Kidney (tissue), 14 donors: Measurements from ENCODE around the gene DGKI. TPM values are rescaled to one million over a fixed set of nuclear protein-coding genes. Genes with fewer than 3 reads are reported as not detected.

Experiments
- DNase-seq, 5 donors: peaks; one replicate each; pipeline ENCODE4 v3.0.0-alpha.2; 2013 to 2020
- FAIRE-seq: peaks from 2 replicates; lab custom pipeline; 2012; peaks lifted over from hg19 to GRCh38; lab: Jason Lieb, UNC
- H3K27ac ChIP-seq, 2 donors: one replicate each; pipeline ENCODE4 v1.7.0; 2013; ENCODE audit warnings: low read depth in 2 of 2, low read length in 2 of 2, inconsistent platforms in 1 of 2
- H3K27me3 ChIP-seq: one replicate; pipeline ENCODE4 v1.7.1; 2013; ENCODE audit warnings: low read length, inconsistent platforms; ENCODE audit not compliant: control insufficient read depth, insufficient read depth
- H3K36me3 ChIP-seq, 3 donors: one replicate each; pipeline versions ENCODE4 v1.7.0 to v1.7.1; 2013; ENCODE audit warnings: low read length in 3 of 3, control low read depth in 1 of 3, inconsistent platforms in 1 of 3; ENCODE audit not compliant: insufficient read depth in 3 of 3, control insufficient read depth in 2 of 3
- H3K4me1 ChIP-seq, 3 donors: one replicate each; pipeline versions ENCODE4 v1.7.0 to v1.7.1; 2013; ENCODE audit warnings: low read length in 3 of 3, inconsistent platforms in 1 of 3, low read depth in 1 of 3; ENCODE audit not compliant: control insufficient read depth in 2 of 3, insufficient read depth in 2 of 3
- H3K4me3 ChIP-seq, 3 donors: one replicate each; pipeline versions ENCODE4 v1.7.0 to v1.8.1; 2013; ENCODE audit warnings: low read length in 3 of 3, control low read depth in 1 of 3, inconsistent platforms in 1 of 3
- H3K9ac ChIP-seq, 3 donors: one replicate each; pipeline versions ENCODE4 v1.7.0 to v1.7.1; 2013; ENCODE audit warnings: low read length in 3 of 3, control low read depth in 1 of 3, inconsistent platforms in 1 of 3
- H3K9me3 ChIP-seq, 3 donors: one replicate each; pipeline versions ENCODE4 v1.7.0 to v1.7.1; 2013; ENCODE audit warnings: low read length in 3 of 3, control low read depth in 1 of 3, inconsistent platforms in 1 of 3; ENCODE audit not compliant: control insufficient read depth in 2 of 3, insufficient read depth in 1 of 3
- intact Hi-C: fragments of 100-400 bp; cut with DNase I; formaldehyde crosslinking; loops from one replicate; pipeline ENCODE4 v1.11.1; 2022
- polyA plus RNA-seq: library from polyadenylated mRNA; stranded (reverse); fragments of 350-450 nt; fragmentation: Illumina TruSeq; extraction: RNeasy Lipid Tissue Mini Kit (QIAGEN cat#74804); gene quantifications from one replicate; pipeline ENCODE4 v1.2.3, GENCODE V29; 2014; ENCODE audit warnings: low read depth, low replicate concordance; ENCODE audit not compliant: insufficient read depth
- total RNA-seq: library from RNA; stranded (reverse); fragmentation: NEBNext Ultra II Directional; extraction: Animal tissue kit (Norgen Biotek cat#: 25700); gene quantifications from one replicate; pipeline ENCODE4 v1.2.1, GENCODE V29; 2021
- TF ChIP-seq, protein P1 (sequence below): IDR thresholded peaks from 3 replicates; pipeline ENCODE4 v1.5.1; 2012; ENCODE audit warnings: mild to moderate bottlenecking, moderate library complexity, borderline replicate concordance; ENCODE audit not compliant: insufficient read depth; ENCODE audit errors: extremely low read depth
- donor health status: control.
- donor health status: control.
- donor health status: control.
- donor health status: control.
- donor health status: control.
- donor health status: DM: yes; HTN: yes; CAD: no.
- donor health status: Normal renal cell carcinoma (clear cell type).

Gene DGKI
- total and polyA plus RNA-seq, 2 donors from 2014 or later: 1.3 to 2.5 TPM

DNA sequence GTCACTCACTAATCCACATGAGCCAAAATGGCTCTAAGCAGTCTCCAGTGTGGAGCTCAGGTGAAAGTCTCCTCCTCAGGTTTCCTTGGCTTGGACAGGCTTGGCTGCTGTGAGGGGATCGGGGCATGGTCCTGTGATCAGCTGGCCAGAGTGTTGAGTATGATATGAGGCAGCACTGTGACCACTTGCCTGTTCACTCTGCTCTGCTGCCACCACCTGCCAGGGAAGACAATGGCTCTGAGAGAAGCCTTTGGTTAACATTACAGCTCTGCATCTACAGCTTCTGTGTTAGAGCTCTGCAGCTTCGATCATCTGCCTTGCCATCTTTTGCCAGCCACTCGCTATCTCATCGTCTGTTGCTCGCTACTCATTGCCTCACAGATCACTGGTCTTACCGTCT lies 483.1 kb downstream of the DGKI start:
- no peak overlapping the region for H3K9ac ChIP-seq
- FAIRE-seq: no peak

DNA sequence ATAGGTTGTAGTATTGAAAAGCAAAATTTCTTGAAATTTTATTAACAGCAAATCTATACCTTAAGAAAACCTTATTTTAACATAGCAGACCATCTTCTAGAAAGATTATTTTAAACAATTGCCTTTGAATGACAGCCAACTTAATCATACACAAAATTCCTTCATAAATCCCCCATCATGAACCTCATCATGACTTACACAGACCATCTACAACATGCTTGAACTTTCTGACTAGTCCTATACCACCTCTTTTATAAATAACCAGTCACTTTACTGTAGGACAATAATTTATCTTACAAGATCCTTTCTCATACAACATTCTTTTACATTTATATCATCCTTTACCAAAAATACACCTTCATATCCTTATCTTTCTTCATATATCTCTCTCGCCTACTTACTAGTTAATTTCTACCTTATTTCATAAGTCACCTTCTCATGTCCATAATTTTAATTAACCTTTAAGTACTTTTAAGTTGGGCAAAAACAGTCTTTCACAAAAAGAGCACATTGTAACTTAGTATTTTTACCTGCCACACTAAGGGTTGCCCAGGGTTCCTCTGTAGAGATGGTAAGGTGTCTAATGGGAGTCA lies 486.6 kb downstream of the DGKI start:
- no peaks in the 10 kb centered on the region for H3K4me1 ChIP-seq
- no peak overlapping the region for H3K4me3 ChIP-seq
- peaks cover 1 to 17% (median 2%) of the 10 kb centered on the region in 3 donors for H3K9me3 ChIP-seq
- DNase-seq (no peak), FAIRE-seq (no peak)
- no peak overlapping the region for H3K27ac ChIP-seq
- no peak overlapping the region for H3K9ac ChIP-seq
- no peaks in the 10 kb centered on the region for H3K36me3 ChIP-seq
- TF ChIP-seq, protein P1, sequence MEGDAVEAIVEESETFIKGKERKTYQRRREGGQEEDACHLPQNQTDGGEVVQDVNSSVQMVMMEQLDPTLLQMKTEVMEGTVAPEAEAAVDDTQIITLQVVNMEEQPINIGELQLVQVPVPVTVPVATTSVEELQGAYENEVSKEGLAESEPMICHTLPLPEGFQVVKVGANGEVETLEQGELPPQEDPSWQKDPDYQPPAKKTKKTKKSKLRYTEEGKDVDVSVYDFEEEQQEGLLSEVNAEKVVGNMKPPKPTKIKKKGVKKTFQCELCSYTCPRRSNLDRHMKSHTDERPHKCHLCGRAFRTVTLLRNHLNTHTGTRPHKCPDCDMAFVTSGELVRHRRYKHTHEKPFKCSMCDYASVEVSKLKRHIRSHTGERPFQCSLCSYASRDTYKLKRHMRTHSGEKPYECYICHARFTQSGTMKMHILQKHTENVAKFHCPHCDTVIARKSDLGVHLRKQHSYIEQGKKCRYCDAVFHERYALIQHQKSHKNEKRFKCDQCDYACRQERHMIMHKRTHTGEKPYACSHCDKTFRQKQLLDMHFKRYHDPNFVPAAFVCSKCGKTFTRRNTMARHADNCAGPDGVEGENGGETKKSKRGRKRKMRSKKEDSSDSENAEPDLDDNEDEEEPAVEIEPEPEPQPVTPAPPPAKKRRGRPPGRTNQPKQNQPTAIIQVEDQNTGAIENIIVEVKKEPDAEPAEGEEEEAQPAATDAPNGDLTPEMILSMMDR: no peak
- intact Hi-C loops: no loop called here
- H3K27me3 ChIP-seq: no peaks in the 10 kb centered on the region

More for the DNA sequence above, 483.1 kb downstream of the DGKI start:
- Histone ChIP-seq H3K27ac (no peak overlapping the region), H3K27me3 (no peaks in the 10 kb centered on the region), H3K36me3 (no peaks in the 10 kb centered on the region), H3K4me3 (no peak overlapping the region), H3K4me1 (no peaks in the 10 kb centered on the region), H3K9me3 (peaks cover 1 to 17% (median 2%) of the 10 kb centered on the region in 3 donors)
- no peak for DNase-seq
- intact Hi-C loops: no loop called here
- TF ChIP-seq, protein P1: no peak

DNA sequence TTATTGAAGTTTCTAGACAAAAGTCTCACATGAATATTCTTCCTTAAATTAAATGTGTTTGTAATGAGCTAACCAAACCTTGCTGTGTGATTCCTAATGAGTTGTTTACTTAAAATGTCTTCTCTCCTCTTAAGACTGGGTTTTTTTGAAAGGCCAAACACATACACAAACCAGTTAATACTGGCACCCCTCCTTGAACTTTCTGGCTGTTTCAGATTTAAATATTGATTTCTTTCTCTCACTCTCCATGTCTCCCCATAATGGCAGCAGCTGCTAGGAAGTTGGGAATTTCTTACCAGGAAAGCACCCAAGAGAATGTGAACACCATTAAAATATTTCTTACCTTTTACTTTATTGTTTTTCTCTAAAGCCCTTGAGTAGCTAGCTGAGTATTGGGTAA lies 491.8 kb downstream of the DGKI start:
- H3K36me3 ChIP-seq: no peaks in the 10 kb centered on the region
- no peaks in the 10 kb centered on the region for H3K27me3 ChIP-seq
- TF ChIP-seq, protein P1: no peak
- intact Hi-C loops: no loop called here
- H3K27ac ChIP-seq: no peak overlapping the region
- no peaks in the 10 kb centered on the region for H3K4me1 ChIP-seq
- DNase-seq (no peak), FAIRE-seq (no peak)
- H3K4me3 ChIP-seq: no peak overlapping the region
- no peak overlapping the region for H3K9ac ChIP-seq
- H3K9me3 ChIP-seq: peaks cover 0 to 6% (median 0%) of the 10 kb centered on the region in 3 donors

DNA sequence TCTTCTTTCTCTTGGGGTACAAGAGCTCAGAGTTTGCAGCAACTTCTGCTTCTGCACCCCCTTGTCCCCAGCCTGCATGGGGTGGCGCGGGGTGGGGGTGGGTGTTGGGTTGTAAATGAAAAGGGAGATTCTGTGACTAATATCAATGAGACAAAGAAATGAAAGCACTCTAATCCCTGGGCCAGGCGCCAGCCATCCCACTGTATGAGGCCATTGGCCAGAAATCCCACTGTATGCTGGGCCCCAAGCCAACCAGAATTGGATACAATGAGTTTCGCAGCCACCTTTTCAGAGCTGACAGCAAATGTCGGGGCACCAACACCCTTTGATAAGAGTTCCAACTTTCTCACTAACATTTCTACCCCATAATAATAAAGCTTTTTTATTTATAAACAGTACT lies 492.4 kb downstream of the DGKI start:
- intact Hi-C loops: no loop called here
- TF ChIP-seq, protein P1: no peak

More for the DNA sequence above, 492.4 kb downstream of the DGKI start:
- DNase-seq: peak in 2 of 5 donors; percentile 23 to 59
- Histone ChIP-seq H3K27me3 (no peaks in the 10 kb centered on the region), H3K4me1 (no peaks in the 10 kb centered on the region), H3K4me3 (no peak overlapping the region), H3K27ac (no peak overlapping the region), H3K9me3 (peaks cover 0 to 3% (median 0%) of the 10 kb centered on the region in 3 donors), H3K36me3 (no peaks in the 10 kb centered on the region), H3K9ac (no peak overlapping the region)
- FAIRE-seq: no peak
